Measurements from ENCODE around the gene TNS3.

The TNS3 gene

GRCh38 chr7:47228386-47229014 is 353.4 kb downstream of the TNS3 start:
- no peak for TF ChIP-seq CTCF (IDR thresholded peaks at IDR 0.05; ENCODE audit: insufficient read depth, missing control alignments)
- DNase-seq (ENCODE audit: insufficient read length, low spot score) = no peak
- FAIRE-seq = no peak

- FAIRE-seq (no peak), DNase-seq (ENCODE audit: insufficient read length, low spot score) (no peak)
- TF ChIP-seq CTCF (IDR thresholded peaks at IDR 0.05; ENCODE audit: insufficient read depth, missing control alignments) = no peak
Measured at GRCh38 chr7:47227762-47228177, 354.1 kb downstream of the TNS3 start.

- no peak for TF ChIP-seq CTCF (IDR thresholded peaks at IDR 0.05; ENCODE audit: insufficient read depth, missing control alignments)
- FAIRE-seq (no peak), DNase-seq (ENCODE audit: insufficient read length, low spot score) (no peak)
Measured at GRCh38 chr7:47226696-47227095, 355.2 kb downstream of the TNS3 start.

- DNase-seq (ENCODE audit: insufficient read length, low spot score) (no peak), FAIRE-seq (no peak)
- no peak for TF ChIP-seq CTCF (IDR thresholded peaks at IDR 0.05; ENCODE audit: insufficient read depth, missing control alignments)
Measured at GRCh38 chr7:47225387-47226131, 356.4 kb downstream of the TNS3 start.

Data from D721Med (cell line).